ENCODE data around the gene KRTAP5-2.

DNA sequence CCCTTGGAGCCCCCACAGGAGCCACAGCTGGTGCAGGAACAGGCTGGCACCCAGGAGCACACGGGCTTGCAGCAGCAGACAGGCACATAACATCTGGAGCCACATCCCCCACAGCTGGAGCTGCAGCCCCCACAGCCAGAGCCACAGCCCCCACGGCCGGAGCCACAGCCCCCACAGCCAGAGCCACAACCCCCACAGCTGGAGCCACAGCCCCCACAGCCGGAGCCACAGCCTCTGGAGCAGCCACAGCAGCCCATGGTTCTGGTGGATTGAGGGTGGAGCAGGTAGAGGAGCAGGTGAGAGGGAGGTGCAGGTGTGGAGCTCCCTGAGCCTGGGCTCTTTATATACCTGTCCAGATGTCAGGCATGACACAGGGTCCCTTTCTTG lies at the start of gene KRTAP5-2:
- TF ChIP-seq, protein P1, sequence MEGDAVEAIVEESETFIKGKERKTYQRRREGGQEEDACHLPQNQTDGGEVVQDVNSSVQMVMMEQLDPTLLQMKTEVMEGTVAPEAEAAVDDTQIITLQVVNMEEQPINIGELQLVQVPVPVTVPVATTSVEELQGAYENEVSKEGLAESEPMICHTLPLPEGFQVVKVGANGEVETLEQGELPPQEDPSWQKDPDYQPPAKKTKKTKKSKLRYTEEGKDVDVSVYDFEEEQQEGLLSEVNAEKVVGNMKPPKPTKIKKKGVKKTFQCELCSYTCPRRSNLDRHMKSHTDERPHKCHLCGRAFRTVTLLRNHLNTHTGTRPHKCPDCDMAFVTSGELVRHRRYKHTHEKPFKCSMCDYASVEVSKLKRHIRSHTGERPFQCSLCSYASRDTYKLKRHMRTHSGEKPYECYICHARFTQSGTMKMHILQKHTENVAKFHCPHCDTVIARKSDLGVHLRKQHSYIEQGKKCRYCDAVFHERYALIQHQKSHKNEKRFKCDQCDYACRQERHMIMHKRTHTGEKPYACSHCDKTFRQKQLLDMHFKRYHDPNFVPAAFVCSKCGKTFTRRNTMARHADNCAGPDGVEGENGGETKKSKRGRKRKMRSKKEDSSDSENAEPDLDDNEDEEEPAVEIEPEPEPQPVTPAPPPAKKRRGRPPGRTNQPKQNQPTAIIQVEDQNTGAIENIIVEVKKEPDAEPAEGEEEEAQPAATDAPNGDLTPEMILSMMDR (IDR thresholded peaks at IDR 0.05): no peak
- TF ChIP-seq POLR2A (IDR thresholded peaks at IDR 0.05): no peak

Data from breast epithelium (tissue), 3 donors.